ENCODE data around the gene IMPA2.
A peak's percentile ranks its signal among the peaks of the same experiment; 100 is the strongest.
"Not testable (repeated sequence)": the region's sequence is repeated elsewhere in the genome, so short reads cannot be mapped to it uniquely, and the experiment has no call there.

Gene IMPA2

GRCh38 chr18:11962597-11962996 is 18.7 kb upstream of the IMPA2 start:
- Histone ChIP-seq H3K4me1 (ENCODE audit: control extremely low read depth in 1 of 4, control insufficient read depth in 4 of 4, insufficient read depth in 4 of 4, low read length in 3 of 4) (no peaks in the 10 kb centered on the region), H3K4me3 (ENCODE audit: control insufficient read depth in 1 of 7, extremely low read depth in 1 of 7, insufficient read depth in 4 of 7, low read depth in 2 of 7, low read length in 6 of 7) (no peak overlapping the region), H3K36me3 (ENCODE audit: control insufficient read depth in 4 of 4, insufficient read depth in 4 of 4, low read length in 3 of 4) (no peaks in the 10 kb centered on the region), H3K27ac (ENCODE audit: insufficient read depth in 1 of 2, low read depth in 1 of 2, low read length in 2 of 2, poor library complexity in 1 of 2, severe bottlenecking in 2 of 2) (no peak overlapping the region), H3K9me3 (ENCODE audit: control extremely low read depth in 1 of 5, control insufficient read depth in 4 of 5, insufficient read depth in 2 of 5, low read depth in 1 of 5, low read length in 4 of 5) (peaks cover 0 to 6% (median 2%) of the 10 kb centered on the region in 5 experiments), H3K27me3 (replicated peaks in 2 of 5; ENCODE audit: control insufficient read depth in 4 of 5, insufficient read depth in 5 of 5, low read length in 4 of 5) (no peaks in the 10 kb centered on the region)
- DNase-seq, result no peak
- no CpG with 5 or more reads among the region's 1 CpG for WGBS (ENCODE audit: insufficient coverage)
- ChIA-PET CTCF (interaction anchor here (1.0 to 1.5 kb wide), 2 partner anchors 24 to 26 kb away, joined by 3 read pairs; no protein-coding TSS in a partner anchor), POLR2A (no interaction called here)

GRCh38 chr18:11963991-11964484 is 17.3 kb upstream of the IMPA2 start:
- Histone ChIP-seq H3K36me3 (ENCODE audit: control insufficient read depth in 4 of 4, insufficient read depth in 4 of 4, low read length in 3 of 4) (no peaks in the 10 kb centered on the region), H3K27me3 (replicated peaks in 2 of 5; ENCODE audit: control insufficient read depth in 4 of 5, insufficient read depth in 5 of 5, low read length in 4 of 5) (no peaks in the 10 kb centered on the region), H3K9me3 (ENCODE audit: control extremely low read depth in 1 of 5, control insufficient read depth in 4 of 5, insufficient read depth in 2 of 5, low read depth in 1 of 5, low read length in 4 of 5) (no peaks in the 10 kb centered on the region), H3K4me3 (ENCODE audit: control insufficient read depth in 1 of 7, extremely low read depth in 1 of 7, insufficient read depth in 4 of 7, low read depth in 2 of 7, low read length in 6 of 7) (no peak overlapping the region), H3K4me1 (ENCODE audit: control extremely low read depth in 1 of 4, control insufficient read depth in 4 of 4, insufficient read depth in 4 of 4, low read length in 3 of 4) (no peaks in the 10 kb centered on the region), H3K27ac (ENCODE audit: insufficient read depth in 1 of 2, low read depth in 1 of 2, low read length in 2 of 2, poor library complexity in 1 of 2, severe bottlenecking in 2 of 2) (no peak overlapping the region)
- POLR2A ChIA-PET, result no interaction called here
- CTCF ChIA-PET, result interaction anchor here (0.8 kb wide), 1 partner anchor 9 kb away, joined by 3 read pairs; no protein-coding TSS in a partner anchor
- DNase-seq, result no peak
- WGBS (ENCODE audit: insufficient coverage), result 89% methylated on average over 3 of the region's 3 CpGs

GRCh38 chr18:11969904-11970835 is 11.1 kb upstream of the IMPA2 start:
- H3K27ac ChIP-seq (ENCODE audit: insufficient read depth in 1 of 2, low read depth in 1 of 2, low read length in 2 of 2, poor library complexity in 1 of 2, severe bottlenecking in 2 of 2), result no peak overlapping the region
- H3K4me3 ChIP-seq (ENCODE audit: control insufficient read depth in 1 of 7, extremely low read depth in 1 of 7, insufficient read depth in 4 of 7, low read depth in 2 of 7, low read length in 6 of 7), result no peak overlapping the region
- DNase-seq, result no peak
- peaks cover 5 to 16% (median 10%) of the 10 kb centered on the region in 4 experiments for H3K4me1 ChIP-seq (ENCODE audit: control extremely low read depth in 1 of 4, control insufficient read depth in 4 of 4, insufficient read depth in 4 of 4, low read length in 3 of 4)
- 90% methylated on average over 7 of the region's 9 CpGs for WGBS (ENCODE audit: insufficient coverage)
- ChIA-PET CTCF (interaction anchor here (1.4 to 2.0 kb wide), 3 partner anchors 10 to 32 kb away, joined by 3 to 6 read pairs (median 4); no protein-coding TSS in a partner anchor), POLR2A (no interaction called here)
- H3K36me3 ChIP-seq (ENCODE audit: control insufficient read depth in 4 of 4, insufficient read depth in 4 of 4, low read length in 3 of 4), result no peaks in the 10 kb centered on the region
- H3K9me3 ChIP-seq (ENCODE audit: control extremely low read depth in 1 of 5, control insufficient read depth in 4 of 5, insufficient read depth in 2 of 5, low read depth in 1 of 5, low read length in 4 of 5), result no peaks in the 10 kb centered on the region
- H3K27me3 ChIP-seq (replicated peaks in 2 of 5; ENCODE audit: control insufficient read depth in 4 of 5, insufficient read depth in 5 of 5, low read length in 4 of 5), result no peaks in the 10 kb centered on the region

- H3K27ac ChIP-seq (ENCODE audit: insufficient read depth in 1 of 2, low read depth in 1 of 2, low read length in 2 of 2, poor library complexity in 1 of 2, severe bottlenecking in 2 of 2); DNase-seq; H3K4me3 ChIP-seq (ENCODE audit: control insufficient read depth in 1 of 7, extremely low read depth in 1 of 7, insufficient read depth in 4 of 7, low read depth in 2 of 7, low read length in 6 of 7); POLR2A ChIA-PET; H3K9me3 ChIP-seq (ENCODE audit: control extremely low read depth in 1 of 5, control insufficient read depth in 4 of 5, insufficient read depth in 2 of 5, low read depth in 1 of 5, low read length in 4 of 5); H3K36me3 ChIP-seq (ENCODE audit: control insufficient read depth in 4 of 4, insufficient read depth in 4 of 4, low read length in 3 of 4); H3K27me3 ChIP-seq (replicated peaks in 2 of 5; ENCODE audit: control insufficient read depth in 4 of 5, insufficient read depth in 5 of 5, low read length in 4 of 5): not testable (repeated sequence)
- CTCF ChIA-PET, result interaction anchor here (1.4 to 2.0 kb wide), 3 partner anchors 10 to 33 kb away, joined by 3 to 6 read pairs (median 4); no protein-coding TSS in a partner anchor
- peaks cover 5 to 16% (median 10%) of the 10 kb centered on the region in 4 experiments for H3K4me1 ChIP-seq (ENCODE audit: control extremely low read depth in 1 of 4, control insufficient read depth in 4 of 4, insufficient read depth in 4 of 4, low read length in 3 of 4)
- 92% methylated on average over 1 of the region's 8 CpGs for WGBS (ENCODE audit: insufficient coverage)
Measured at GRCh38 chr18:11970836-11971226, 10.5 kb upstream of the IMPA2 start.

- Histone ChIP-seq H3K4me3 (ENCODE audit: control insufficient read depth in 1 of 7, extremely low read depth in 1 of 7, insufficient read depth in 4 of 7, low read depth in 2 of 7, low read length in 6 of 7) (peak overlapping the region in 1 of 7 experiments; percentile 38), H3K27me3 (replicated peaks in 2 of 5; ENCODE audit: control insufficient read depth in 4 of 5, insufficient read depth in 5 of 5, low read length in 4 of 5) (no peaks in the 10 kb centered on the region), H3K4me1 (ENCODE audit: control extremely low read depth in 1 of 4, control insufficient read depth in 4 of 4, insufficient read depth in 4 of 4, low read length in 3 of 4) (peaks cover 5 to 16% (median 10%) of the 10 kb centered on the region in 4 experiments), H3K36me3 (ENCODE audit: control insufficient read depth in 4 of 4, insufficient read depth in 4 of 4, low read length in 3 of 4) (no peaks in the 10 kb centered on the region), H3K9me3 (ENCODE audit: control extremely low read depth in 1 of 5, control insufficient read depth in 4 of 5, insufficient read depth in 2 of 5, low read depth in 1 of 5, low read length in 4 of 5) (no peaks in the 10 kb centered on the region), H3K27ac (ENCODE audit: insufficient read depth in 1 of 2, low read depth in 1 of 2, low read length in 2 of 2, poor library complexity in 1 of 2, severe bottlenecking in 2 of 2) (no peak overlapping the region)
- no peak for DNase-seq
- ChIA-PET CTCF (interaction anchor here (1.1 kb wide), 2 partner anchors 23 to 34 kb away, joined by 4 to 5 read pairs; no protein-coding TSS in a partner anchor), POLR2A (no interaction called here)
- 90% methylated on average over 33 of the region's 35 CpGs for WGBS (ENCODE audit: insufficient coverage)
Measured at GRCh38 chr18:11972371-11973174, 8.7 kb upstream of the IMPA2 start.

- ChIA-PET POLR2A (no interaction called here), CTCF (interaction anchor here (1.0 kb wide), 1 partner anchor 36 kb away, joined by 4 read pairs; no protein-coding TSS in a partner anchor)
- Histone ChIP-seq H3K4me3 (ENCODE audit: control insufficient read depth in 1 of 7, extremely low read depth in 1 of 7, insufficient read depth in 4 of 7, low read depth in 2 of 7, low read length in 6 of 7) (no peak overlapping the region), H3K27me3 (replicated peaks in 2 of 5; ENCODE audit: control insufficient read depth in 4 of 5, insufficient read depth in 5 of 5, low read length in 4 of 5) (no peaks in the 10 kb centered on the region), H3K27ac (ENCODE audit: insufficient read depth in 1 of 2, low read depth in 1 of 2, low read length in 2 of 2, poor library complexity in 1 of 2, severe bottlenecking in 2 of 2) (no peak overlapping the region), H3K9me3 (ENCODE audit: control extremely low read depth in 1 of 5, control insufficient read depth in 4 of 5, insufficient read depth in 2 of 5, low read depth in 1 of 5, low read length in 4 of 5) (no peaks in the 10 kb centered on the region), H3K4me1 (ENCODE audit: control extremely low read depth in 1 of 4, control insufficient read depth in 4 of 4, insufficient read depth in 4 of 4, low read length in 3 of 4) (peaks cover 6 to 18% (median 12%) of the 10 kb centered on the region in 4 experiments), H3K36me3 (ENCODE audit: control insufficient read depth in 4 of 4, insufficient read depth in 4 of 4, low read length in 3 of 4) (no peaks in the 10 kb centered on the region)
- 97% methylated on average over 5 of the region's 5 CpGs for WGBS (ENCODE audit: insufficient coverage)
- no peak for DNase-seq
Measured at GRCh38 chr18:11974741-11975325, 6.5 kb upstream of the IMPA2 start.

Data from common myeloid progenitor, CD34-positive (primary cell).